HG02610 (cell line): Measurements from ENCODE around the gene ITGA1.

ENCODE experiments used
- ATAC-seq: cut with Tn5 transposase; IDR thresholded peaks from one replicate; pipeline ENCODE4 v1.9.1; 2021; ENCODE audit warnings: mild to moderate bottlenecking, moderate library complexity; ENCODE audit not compliant: unreplicated experiment

ITGA1 gene

DNA sequence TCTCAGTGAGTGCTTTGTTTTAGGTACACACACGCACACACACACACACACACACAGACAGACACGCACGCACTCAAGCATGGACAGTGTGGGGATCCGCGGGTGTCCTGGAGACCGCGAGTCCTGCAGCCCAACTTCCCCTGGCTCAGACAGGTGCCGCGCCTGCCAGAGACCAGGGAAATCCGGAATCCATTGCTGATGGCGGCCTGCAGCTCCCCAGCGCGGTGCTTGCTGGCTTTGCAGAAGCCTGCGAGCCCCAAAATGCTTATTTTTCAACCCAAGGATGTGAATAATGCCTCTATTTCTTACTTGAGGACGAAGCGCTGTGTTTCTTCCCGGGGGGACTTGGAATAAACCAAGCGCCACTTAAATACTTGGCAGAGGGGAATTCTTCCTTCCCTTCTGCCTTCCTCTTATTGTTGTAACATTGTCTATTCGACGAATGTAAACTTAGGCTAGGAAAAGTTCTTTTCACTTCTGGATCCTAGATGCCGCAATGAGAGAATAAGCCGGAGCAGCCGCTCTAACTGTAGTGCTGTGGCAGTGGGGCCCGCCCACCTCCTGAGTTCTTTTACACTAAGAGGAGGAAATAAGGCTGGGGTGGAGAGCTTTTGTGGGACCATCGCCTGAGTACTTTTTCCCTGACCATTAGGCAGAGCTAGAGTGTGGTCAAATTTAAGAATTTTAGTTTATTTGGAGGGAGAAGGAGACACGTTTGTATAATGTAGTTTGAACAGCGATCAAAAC lies 202.2 kb downstream of the ITGA1 start:
- ATAC-seq: peak; percentile 22

DNA sequence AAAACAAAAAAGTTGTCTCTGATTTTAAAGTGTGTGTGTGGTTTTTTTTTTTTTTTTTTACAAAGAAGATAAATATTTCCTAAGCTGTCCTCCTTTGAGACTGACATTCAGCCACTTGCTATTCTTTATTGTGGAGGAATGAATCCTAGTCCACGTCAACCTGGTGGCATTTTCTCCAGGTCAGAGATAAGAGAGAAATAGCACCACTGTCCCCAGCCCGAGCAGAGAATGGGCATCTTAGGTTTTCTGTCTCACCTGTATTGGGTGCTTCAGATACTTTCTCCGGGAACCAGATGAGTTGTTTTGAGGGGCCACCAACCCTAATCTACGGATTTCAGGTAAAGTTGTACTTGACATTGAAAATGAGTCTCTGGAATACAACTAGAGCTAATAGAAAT lies 202.8 kb downstream of the ITGA1 start:
- no peak for ATAC-seq

DNA sequence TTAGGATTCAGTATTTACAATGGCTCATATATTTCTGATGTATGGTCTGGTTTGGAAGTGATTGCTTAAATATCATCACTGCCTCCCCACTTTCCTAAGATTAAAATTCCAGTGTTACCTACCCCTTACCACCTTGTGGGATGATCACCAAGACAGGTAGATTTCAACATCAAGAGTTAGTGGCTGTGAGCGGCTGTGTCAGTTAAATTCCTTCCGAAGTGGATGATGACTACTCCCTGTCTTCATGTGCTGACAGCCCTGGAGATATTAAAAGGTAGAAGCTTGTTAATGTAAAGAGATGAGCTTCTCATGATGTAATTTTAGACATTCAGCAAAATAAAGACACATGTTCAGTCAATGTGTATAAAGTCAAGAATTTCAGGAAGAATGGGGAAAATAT lies 205.7 kb downstream of the ITGA1 start:
- ATAC-seq: no peak

DNA sequence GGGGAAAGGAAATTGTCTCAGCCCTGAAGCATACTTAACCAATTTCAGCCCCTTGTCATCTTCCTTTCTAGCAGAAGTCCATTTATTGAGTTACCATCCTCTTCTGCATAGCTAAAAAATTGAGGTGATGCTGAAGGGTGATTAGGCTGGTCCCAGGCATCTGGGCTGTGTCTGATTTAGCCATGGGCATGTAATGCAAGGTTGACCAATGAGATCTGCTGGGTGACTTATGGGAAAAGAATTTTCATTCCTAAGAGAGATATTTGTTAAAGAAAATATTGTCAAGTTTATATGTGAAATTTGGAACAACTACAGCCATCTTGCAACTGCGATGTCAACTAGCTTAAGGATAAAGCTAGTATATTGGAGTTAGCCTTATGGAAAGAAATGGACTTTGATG lies 206.6 kb downstream of the ITGA1 start:
- no peak for ATAC-seq

DNA sequence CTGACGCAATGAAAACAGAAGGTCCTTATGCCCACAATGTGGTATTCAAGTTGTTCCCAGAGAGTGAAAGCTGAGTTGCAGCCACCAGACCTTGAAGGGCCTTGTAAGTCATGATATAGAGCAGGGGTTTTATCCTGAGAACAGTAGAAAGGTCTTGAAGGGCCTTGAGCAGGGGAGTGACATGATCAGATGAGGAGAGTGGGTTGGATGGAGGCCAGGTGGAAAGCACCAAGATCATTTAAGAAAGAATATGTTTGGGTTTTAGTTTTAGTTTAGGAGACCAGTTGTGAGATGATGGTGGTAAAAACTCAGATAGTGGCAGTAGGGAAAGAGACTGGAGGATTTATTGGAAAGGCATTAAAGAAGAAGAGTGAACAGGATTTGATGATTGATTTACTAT lies 207.4 kb downstream of the ITGA1 start:
- ATAC-seq: no peak

GRCh38 chr5:52995914-52996313 lies 208.2 kb downstream of the ITGA1 start:
- ATAC-seq: no peak

DNA sequence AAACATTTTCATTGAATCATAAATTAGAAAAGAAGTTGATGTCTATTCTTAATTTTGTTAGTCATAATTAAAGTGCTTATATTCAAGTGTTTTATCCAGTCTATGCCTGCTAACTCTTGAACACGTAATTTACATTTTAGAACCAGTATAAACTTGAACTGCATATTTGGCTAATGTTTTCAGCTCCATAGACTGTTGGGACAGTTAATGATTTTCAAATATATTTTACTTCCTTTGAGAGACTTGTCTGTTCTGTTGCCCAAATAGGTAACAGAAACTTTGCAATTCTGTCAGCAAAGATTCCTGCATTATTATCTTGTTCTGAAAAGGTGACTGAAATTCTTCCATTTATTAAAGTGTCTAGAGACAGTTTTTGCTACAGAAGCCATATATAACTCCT lies 209.3 kb downstream of the ITGA1 start:
- no peak for ATAC-seq

- ATAC-seq: no peak
These were observed 209.7 kb downstream of the ITGA1 start for GRCh38 chr5:52997424-52997823.

DNA sequence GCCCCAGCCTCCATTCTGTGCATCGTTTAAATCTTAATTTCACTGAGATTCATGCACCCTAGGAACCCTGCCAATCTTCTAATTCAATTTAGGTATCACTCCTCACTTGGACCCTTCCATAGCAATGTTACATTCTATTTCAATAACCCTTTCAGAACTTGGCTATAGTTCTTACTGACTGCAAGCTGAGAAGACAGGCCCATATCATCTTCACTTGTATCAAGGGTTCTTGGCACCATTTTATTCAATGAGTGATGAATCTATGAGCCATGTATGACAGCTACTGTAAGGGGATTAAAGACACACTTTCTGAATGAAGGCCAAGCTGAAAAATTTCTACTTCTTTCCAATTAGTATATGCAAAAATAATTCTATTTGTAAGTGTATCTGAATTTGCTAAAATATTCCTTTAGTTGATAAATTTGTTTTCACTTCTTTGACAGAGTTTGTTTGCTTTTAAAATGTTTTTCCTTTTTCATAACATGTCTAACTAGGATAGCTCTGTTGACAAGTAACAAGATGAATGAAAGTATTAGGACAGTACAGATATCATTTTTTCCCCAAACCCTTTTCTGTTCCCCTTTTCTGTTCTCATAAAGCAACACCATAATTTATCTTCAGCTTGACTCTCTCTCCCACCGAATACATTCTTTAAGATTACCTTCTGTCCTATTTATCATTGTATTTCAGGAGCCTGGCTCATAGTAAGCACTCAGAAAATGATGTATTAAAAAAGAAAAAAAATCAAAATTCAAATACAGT lies 211.0 kb downstream of the ITGA1 start:
- ATAC-seq: no peak

DNA sequence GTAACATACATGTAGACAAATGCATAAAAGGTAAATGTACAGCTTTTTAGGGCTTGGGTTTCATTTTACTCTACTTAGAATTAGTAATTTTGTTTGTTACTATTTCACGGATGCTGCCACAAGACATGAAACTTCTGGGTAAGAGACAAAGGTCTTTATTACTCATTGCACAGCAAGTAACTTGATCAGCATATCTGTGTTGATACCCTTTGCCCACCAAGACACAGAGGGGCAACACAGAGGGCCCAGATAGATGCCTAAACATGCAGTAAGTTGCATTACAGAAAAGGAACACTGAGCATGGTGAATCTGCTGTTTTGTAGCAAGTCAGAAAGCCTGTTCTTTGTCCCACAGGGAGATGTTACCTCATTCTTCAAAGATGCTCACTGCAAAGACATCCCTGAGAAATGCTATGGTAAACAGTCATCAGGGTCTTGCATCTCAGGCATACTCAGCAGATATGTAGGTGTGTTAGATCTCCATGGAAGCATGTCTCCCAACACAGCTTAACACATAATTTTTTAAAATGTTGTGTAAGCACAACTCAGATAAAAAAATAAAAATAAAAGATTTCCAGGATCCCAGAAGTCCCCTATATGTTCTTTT lies 211.7 kb downstream of the ITGA1 start:
- no peak for ATAC-seq

DNA sequence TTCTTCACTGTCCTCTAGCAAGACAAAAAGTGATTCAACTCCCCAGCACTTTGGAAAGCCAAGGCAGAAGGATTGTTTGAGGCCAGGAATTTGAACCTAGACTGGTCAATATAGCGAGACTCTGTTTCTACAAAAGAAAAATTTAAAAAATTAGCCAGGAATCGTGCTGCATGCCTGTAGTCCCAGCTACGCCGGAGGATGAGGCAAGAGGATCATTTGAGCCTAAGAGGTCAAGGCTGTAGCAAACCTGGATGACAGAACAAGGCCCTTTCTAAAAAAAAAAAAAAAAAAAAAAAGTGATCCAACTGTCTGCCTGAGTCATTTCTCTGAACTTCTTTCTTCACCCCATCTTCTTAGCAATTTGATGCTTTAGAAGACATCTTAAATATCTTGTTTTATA lies 213.8 kb downstream of the ITGA1 start:
- ATAC-seq: no peak

DNA sequence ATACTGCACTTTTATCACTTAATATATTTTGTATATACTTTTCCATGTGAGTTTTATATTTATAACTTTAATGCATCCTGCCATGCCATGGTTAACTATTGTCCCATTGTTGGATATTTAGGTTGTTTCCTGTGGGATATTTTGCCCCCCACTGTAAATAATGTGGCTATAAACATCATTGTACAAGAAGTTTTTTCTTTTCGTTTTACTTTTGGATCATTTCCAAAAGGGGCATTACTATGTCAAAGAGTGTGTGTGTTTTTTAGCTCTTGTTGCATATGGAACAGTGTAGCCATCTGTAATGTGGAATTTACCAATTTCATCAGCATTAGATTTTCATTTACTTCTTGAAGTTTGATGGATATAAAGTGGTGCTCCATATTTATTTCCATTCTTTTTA lies 214.8 kb downstream of the ITGA1 start:
- no peak for ATAC-seq

DNA sequence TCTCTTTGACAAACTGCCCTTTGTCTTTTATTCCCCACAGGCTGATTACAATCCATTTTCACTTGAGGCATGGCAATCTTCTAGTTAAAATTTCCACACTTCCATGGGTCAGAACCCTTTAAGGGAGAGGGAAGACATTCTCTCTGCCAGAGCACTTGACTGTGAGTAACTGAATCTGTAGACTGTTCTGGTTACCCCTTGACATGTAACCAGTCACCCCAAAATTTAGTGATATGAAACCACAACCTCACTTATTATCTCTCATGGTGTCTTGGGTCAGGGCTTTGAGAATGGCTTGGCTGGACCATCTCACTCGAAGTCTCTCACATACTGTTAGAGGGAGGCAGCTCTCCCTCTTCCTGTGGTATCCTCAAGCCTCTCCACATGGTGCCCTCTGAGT lies 215.4 kb downstream of the ITGA1 start:
- ATAC-seq: no peak

DNA sequence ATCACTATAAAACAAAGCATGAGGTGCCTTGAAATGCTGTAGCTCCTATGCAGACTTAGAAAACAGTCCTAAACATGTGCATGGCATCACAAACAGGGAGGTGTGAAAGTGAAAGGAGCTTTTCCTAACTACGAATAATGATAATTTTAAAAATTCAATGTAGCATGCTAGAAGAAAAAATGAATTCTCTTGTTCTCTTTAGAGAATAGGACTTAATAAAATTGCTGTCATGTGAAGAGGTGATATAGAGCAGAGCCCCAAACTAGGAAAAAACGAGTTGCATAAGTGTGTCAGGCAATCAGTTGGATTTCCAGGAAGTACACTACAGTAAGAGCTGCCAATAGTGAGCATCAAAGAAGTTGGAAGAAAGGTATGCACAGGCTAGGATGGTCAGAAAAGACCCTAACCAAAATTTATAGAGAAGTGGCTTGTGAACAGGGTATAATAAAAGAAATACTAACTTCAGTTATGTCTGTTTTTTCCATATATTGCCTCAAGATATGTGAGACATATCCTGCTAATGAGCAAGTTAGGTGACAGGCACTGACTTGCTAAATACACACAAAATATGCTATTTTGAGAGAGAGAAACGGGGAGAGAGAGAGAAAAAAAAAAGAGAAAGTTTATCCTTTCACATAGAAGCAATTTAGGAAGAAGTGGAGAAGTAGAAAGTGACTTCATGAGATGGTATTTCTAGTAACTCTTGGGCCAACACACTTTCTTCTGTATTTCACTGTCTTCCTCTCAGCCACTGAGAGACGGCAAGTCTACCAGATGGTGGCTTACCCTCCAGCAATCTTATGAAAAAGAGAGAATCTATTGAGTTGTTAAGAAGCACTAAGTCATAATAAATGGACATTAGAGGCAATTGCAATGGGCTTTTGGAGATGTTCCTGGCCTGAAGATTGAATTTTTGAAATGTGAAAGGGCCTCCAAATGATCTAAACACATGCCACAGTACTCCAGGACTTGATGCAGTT lies 219.5 kb downstream of the ITGA1 start:
- ATAC-seq: no peak

GRCh38 chr5:53008751-53009150 lies 221.0 kb downstream of the ITGA1 start:
- peak; percentile 98 for ATAC-seq
